Measurements from ENCODE around the gene RCN2. TPM values are rescaled to one million over a fixed set of nuclear protein-coding genes. Genes with fewer than 3 reads are reported as not detected.

RCN2 gene
- total and polyA plus RNA-seq, 2 experiments from 2014 or later: 170 to 327 TPM

DNA sequence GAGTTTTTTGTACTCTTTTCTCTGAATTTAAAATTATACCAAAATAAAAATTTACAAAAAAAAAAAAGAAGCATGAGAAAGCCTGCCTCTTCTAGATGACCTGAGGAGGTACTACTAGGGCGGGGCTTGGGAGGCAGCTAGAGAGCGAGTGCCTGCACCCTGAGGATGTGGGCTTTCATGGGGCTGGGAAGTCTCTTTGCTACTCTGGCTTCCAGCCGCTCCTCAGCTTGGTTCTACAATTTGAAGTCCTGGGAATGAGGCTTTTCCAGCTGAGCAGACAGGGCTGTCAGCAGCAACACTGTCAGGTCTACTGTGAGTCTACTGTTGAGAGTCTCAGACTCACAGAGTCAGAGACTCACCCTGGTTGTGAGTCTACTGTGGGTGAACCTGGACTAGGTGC is 55.2 kb downstream of the RCN2 start:
- Histone ChIP-seq H3K27me3 (ENCODE audit: insufficient read depth) (no peaks in the 10 kb centered on the region), H3F3A (replicated peaks; ENCODE audit: low read depth) (no peaks in the 10 kb centered on the region), H4K20me1 (replicated peaks; ENCODE audit: insufficient read depth) (no peaks in the 10 kb centered on the region), H3K27ac (ENCODE audit: low read depth) (no peak overlapping the region), H3K4me3 (no peak overlapping the region), H3K79me2 (replicated peaks; ENCODE audit: insufficient read depth) (no peaks in the 10 kb centered on the region), H3K4me1 (ENCODE audit: insufficient read depth) (no peaks in the 10 kb centered on the region), H3K4me2 (no peak overlapping the region), H3K36me3 (ENCODE audit: insufficient read depth) (no peaks in the 10 kb centered on the region), H3K9me2 (ENCODE audit: insufficient read depth) (no peaks in the 10 kb centered on the region), H2AFZ (no peak overlapping the region)
- H3K27ac Mint-ChIP-seq: no peak overlapping the region
- H3K4me3 Mint-ChIP-seq: no peak overlapping the region
- DNase-seq (ENCODE audit: low spot score) (no peak), ATAC-seq (peak; percentile 47)
- no peaks in the 10 kb centered on the region for H3K9me3 Mint-ChIP-seq
- H3K36me3 Mint-ChIP-seq (ENCODE audit: low read depth): no peaks in the 10 kb centered on the region
- no peaks in the 10 kb centered on the region for H3K27me3 Mint-ChIP-seq (ENCODE audit: insufficient read depth, low read depth, poor library complexity)
- TF ChIP-seq ETS1 (IDR thresholded peaks at IDR 0.05) (no peak), NANOG (IDR thresholded peaks at IDR 0.05; ENCODE audit: borderline replicate concordance) (no peak)
- H3K4me1 Mint-ChIP-seq: peaks cover 8% of the 10 kb centered on the region

DNA sequence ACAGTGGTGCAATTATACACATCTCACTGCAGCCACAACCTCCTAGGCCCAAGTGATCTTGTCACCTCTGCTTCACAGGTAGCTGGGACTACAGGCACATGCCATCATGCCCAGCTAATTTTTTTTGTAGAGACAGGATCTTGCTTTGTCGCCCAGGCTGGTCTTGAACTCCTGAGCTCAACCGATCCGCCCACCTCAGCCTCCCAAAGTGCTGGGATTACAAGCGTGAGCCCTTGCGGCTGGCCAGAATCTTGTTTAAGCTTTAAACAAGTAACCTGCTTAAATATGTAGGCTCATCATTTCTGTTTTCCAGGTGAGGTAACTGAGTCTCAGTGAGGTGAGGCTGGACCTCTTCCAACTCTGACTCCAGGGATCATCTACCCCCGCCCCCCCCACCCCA is 55.7 kb downstream of the RCN2 start:
- Mint-ChIP-seq H3K4me1 (peaks cover 8% of the 10 kb centered on the region), H3K27ac (no peak overlapping the region), H3K9me3 (no peaks in the 10 kb centered on the region), H3K27me3 (ENCODE audit: insufficient read depth, low read depth, poor library complexity) (no peaks in the 10 kb centered on the region), H3K4me3 (no peak overlapping the region), H3K36me3 (ENCODE audit: low read depth) (no peaks in the 10 kb centered on the region)
- Histone ChIP-seq H3K4me1 (ENCODE audit: insufficient read depth) (no peaks in the 10 kb centered on the region), H3K36me3 (ENCODE audit: insufficient read depth) (no peaks in the 10 kb centered on the region), H3K79me2 (replicated peaks; ENCODE audit: insufficient read depth) (no peaks in the 10 kb centered on the region), H3K9me2 (ENCODE audit: insufficient read depth) (no peaks in the 10 kb centered on the region), H3K4me2 (no peak overlapping the region), H3K4me3 (no peak overlapping the region), H3F3A (replicated peaks; ENCODE audit: low read depth) (no peaks in the 10 kb centered on the region), H3K27ac (ENCODE audit: low read depth) (no peak overlapping the region), H2AFZ (no peak overlapping the region), H3K27me3 (ENCODE audit: insufficient read depth) (no peaks in the 10 kb centered on the region), H4K20me1 (replicated peaks; ENCODE audit: insufficient read depth) (no peaks in the 10 kb centered on the region)
- DNase-seq (ENCODE audit: low spot score): no peak
- no peak for ATAC-seq
- TF ChIP-seq EZH2phosphoT487 (IDR thresholded peaks at IDR 0.05; ENCODE audit: unreplicated experiment): no peak
- TF ChIP-seq STAT1 (IDR thresholded peaks at IDR 0.05; ENCODE audit: unreplicated experiment): no peak
- no peak for TF ChIP-seq CREB1 (CRISPR knock-in tag; IDR thresholded peaks at IDR 0.05; ENCODE audit: low read depth)

GRCh38 chr15:76987896-76988860 is 56.6 kb downstream of the RCN2 start:
- no peak overlapping the region for H3K27ac ChIP-seq (ENCODE audit: low read depth)
- Mint-ChIP-seq H3K9me3 (no peaks in the 10 kb centered on the region), H3K27ac (no peak overlapping the region), H3K27me3 (ENCODE audit: insufficient read depth, low read depth, poor library complexity) (no peaks in the 10 kb centered on the region), H3K4me3 (no peak overlapping the region), H3K4me1 (peaks cover 8% of the 10 kb centered on the region), H3K36me3 (ENCODE audit: low read depth) (no peaks in the 10 kb centered on the region)
- no peak for DNase-seq (ENCODE audit: low spot score)
- no peaks in the 10 kb centered on the region for H3K79me2 ChIP-seq (replicated peaks; ENCODE audit: insufficient read depth)
- no peaks in the 10 kb centered on the region for H3K4me1 ChIP-seq (ENCODE audit: insufficient read depth)
- H3K36me3 ChIP-seq (ENCODE audit: insufficient read depth): no peaks in the 10 kb centered on the region
- no peaks in the 10 kb centered on the region for H3K27me3 ChIP-seq (ENCODE audit: insufficient read depth)
- H3K9me2 ChIP-seq (ENCODE audit: insufficient read depth): no peaks in the 10 kb centered on the region
- H3K4me3 ChIP-seq: no peak overlapping the region
- no peaks in the 10 kb centered on the region for H4K20me1 ChIP-seq (replicated peaks; ENCODE audit: insufficient read depth)
- H3K4me2 ChIP-seq: no peak overlapping the region
- H3F3A ChIP-seq (replicated peaks; ENCODE audit: low read depth): no peaks in the 10 kb centered on the region
- ATAC-seq: peak; percentile 47
- peak overlapping the region; percentile 87 for H2AFZ ChIP-seq
- no peak for TF ChIP-seq EZH2 (IDR thresholded peaks at IDR 0.05; ENCODE audit: low read depth, unreplicated experiment)
- TF ChIP-seq, protein P1, sequence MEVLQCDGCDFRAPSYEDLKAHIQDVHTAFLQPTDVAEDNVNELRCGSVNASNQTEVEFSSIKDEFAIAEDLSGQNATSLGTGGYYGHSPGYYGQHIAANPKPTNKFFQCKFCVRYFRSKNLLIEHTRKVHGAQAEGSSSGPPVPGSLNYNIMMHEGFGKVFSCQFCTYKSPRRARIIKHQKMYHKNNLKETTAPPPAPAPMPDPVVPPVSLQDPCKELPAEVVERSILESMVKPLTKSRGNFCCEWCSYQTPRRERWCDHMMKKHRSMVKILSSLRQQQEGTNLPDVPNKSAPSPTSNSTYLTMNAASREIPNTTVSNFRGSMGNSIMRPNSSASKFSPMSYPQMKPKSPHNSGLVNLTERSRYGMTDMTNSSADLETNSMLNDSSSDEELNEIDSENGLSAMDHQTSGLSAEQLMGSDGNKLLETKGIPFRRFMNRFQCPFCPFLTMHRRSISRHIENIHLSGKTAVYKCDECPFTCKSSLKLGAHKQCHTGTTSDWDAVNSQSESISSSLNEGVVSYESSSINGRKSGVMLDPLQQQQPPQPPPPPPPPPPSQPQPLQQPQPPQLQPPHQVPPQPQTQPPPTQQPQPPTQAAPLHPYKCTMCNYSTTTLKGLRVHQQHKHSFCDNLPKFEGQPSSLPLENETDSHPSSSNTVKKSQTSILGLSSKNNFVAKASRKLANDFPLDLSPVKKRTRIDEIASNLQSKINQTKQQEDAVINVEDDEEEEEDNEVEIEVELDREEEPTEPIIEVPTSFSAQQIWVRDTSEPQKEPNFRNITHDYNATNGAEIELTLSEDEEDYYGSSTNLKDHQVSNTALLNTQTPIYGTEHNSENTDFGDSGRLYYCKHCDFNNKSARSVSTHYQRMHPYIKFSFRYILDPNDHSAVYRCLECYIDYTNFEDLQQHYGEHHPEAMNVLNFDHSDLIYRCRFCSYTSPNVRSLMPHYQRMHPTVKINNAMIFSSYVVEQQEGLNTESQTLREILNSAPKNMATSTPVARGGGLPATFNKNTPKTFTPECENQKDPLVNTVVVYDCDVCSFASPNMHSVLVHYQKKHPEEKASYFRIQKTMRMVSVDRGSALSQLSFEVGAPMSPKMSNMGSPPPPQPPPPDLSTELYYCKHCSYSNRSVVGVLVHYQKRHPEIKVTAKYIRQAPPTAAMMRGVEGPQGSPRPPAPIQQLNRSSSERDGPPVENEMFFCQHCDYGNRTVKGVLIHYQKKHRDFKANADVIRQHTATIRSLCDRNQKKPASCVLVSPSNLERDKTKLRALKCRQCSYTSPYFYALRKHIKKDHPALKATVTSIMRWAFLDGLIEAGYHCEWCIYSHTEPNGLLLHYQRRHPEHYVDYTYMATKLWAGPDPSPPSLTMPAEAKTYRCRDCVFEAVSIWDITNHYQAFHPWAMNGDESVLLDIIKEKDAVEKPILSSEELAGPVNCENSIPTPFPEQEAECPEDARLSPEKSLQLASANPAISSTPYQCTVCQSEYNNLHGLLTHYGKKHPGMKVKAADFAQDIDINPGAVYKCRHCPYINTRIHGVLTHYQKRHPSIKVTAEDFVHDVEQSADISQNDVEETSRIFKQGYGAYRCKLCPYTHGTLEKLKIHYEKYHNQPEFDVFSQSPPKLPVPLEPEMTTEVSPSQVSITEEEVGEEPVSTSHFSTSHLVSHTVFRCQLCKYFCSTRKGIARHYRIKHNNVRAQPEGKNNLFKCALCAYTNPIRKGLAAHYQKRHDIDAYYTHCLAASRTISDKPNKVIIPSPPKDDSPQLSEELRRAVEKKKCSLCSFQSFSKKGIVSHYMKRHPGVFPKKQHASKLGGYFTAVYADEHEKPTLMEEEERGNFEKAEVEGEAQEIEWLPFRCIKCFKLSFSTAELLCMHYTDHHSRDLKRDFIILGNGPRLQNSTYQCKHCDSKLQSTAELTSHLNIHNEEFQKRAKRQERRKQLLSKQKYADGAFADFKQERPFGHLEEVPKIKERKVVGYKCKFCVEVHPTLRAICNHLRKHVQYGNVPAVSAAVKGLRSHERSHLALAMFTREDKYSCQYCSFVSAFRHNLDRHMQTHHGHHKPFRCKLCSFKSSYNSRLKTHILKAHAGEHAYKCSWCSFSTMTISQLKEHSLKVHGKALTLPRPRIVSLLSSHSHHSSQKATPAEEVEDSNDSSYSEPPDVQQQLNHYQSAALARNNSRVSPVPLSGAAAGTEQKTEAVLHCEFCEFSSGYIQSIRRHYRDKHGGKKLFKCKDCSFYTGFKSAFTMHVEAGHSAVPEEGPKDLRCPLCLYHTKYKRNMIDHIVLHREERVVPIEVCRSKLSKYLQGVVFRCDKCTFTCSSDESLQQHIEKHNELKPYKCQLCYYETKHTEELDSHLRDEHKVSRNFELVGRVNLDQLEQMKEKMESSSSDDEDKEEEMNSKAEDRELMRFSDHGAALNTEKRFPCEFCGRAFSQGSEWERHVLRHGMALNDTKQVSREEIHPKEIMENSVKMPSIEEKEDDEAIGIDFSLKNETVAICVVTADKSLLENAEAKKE (CRISPR knock-in tag; IDR thresholded peaks at IDR 0.05): no peak
- no peak for TF ChIP-seq POLR2AphosphoS5 (IDR thresholded peaks at IDR 0.05; ENCODE audit: low read depth)
- TF ChIP-seq EZH2phosphoT487 (IDR thresholded peaks at IDR 0.05; ENCODE audit: unreplicated experiment): no peak
- TF ChIP-seq CREB1 (CRISPR knock-in tag; IDR thresholded peaks at IDR 0.05; ENCODE audit: low read depth): no peak
